Medulla oblongata (tissue), 1 donor: ENCODE data around the gene DCLK2.
A peak's percentile ranks its signal among the peaks of the same experiment; 100 is the strongest.
"Not testable (repeated sequence)": the region's sequence is repeated elsewhere in the genome, so short reads cannot be mapped to it uniquely, and the experiment has no call there.

Source experiments
- DNase-seq: peaks from one replicate; pipeline ENCODE4 v3.0.0-alpha.2; 2015; ENCODE audit errors: extremely low spot score

Gene DCLK2

GRCh38 chr4:150152766-150153165 is 74.5 kb downstream of the DCLK2 start:
- no peak for DNase-seq

GRCh38 chr4:150155391-150155790 is 77.1 kb downstream of the DCLK2 start:
- no peak for DNase-seq

GRCh38 chr4:150156543-150156942 is 78.3 kb downstream of the DCLK2 start:
- no peak for DNase-seq

GRCh38 chr4:150158041-150158440 is 79.8 kb downstream of the DCLK2 start:
- no peak for DNase-seq

GRCh38 chr4:150160473-150160872 is 82.2 kb downstream of the DCLK2 start:
- no peak for DNase-seq

- no peak for DNase-seq
Observed at GRCh38 chr4:150161109-150161508, 82.9 kb downstream of the DCLK2 start.

- not testable (repeated sequence) for DNase-seq
Observed at GRCh38 chr4:150162020-150162419, 83.8 kb downstream of the DCLK2 start.

- DNase-seq: no peak
Observed at GRCh38 chr4:150164055-150164454, 85.8 kb downstream of the DCLK2 start.

GRCh38 chr4:150164956-150165629 is 86.8 kb downstream of the DCLK2 start:
- no peak for DNase-seq

- DNase-seq: no peak
Observed at GRCh38 chr4:150167054-150167453, 88.8 kb downstream of the DCLK2 start.

GRCh38 chr4:150173432-150173861 is 95.2 kb downstream of the DCLK2 start:
- peak; percentile 76 for DNase-seq

GRCh38 chr4:150173982-150174398 is 95.7 kb downstream of the DCLK2 start:
- DNase-seq: peak; percentile 33

- DNase-seq: no peak
Observed at GRCh38 chr4:150176547-150176946, 98.3 kb downstream of the DCLK2 start.

- no peak for DNase-seq
Observed at GRCh38 chr4:150178161-150178560, 99.9 kb downstream of the DCLK2 start.

- peak; percentile 50 for DNase-seq
Observed at GRCh38 chr4:150181536-150181935, 103.3 kb downstream of the DCLK2 start.

- no peak for DNase-seq
Observed at GRCh38 chr4:150182794-150183193, 104.5 kb downstream of the DCLK2 start.

- DNase-seq: not testable (repeated sequence)
Observed at GRCh38 chr4:150185033-150185432, 106.8 kb downstream of the DCLK2 start.

GRCh38 chr4:150192986-150193385 is 114.7 kb downstream of the DCLK2 start:
- no peak for DNase-seq

GRCh38 chr4:150197256-150197655 is 119.0 kb downstream of the DCLK2 start:
- DNase-seq: not testable (repeated sequence)

GRCh38 chr4:150199056-150199455 is 120.8 kb downstream of the DCLK2 start:
- no peak for DNase-seq

- no peak for DNase-seq
Observed at GRCh38 chr4:150205016-150205415, 126.8 kb downstream of the DCLK2 start.

- no peak for DNase-seq
Observed at GRCh38 chr4:150206265-150206664, 128.0 kb downstream of the DCLK2 start.

- no peak for DNase-seq
Observed at GRCh38 chr4:150206954-150207353, 128.7 kb downstream of the DCLK2 start.

- DNase-seq: no peak
Observed at GRCh38 chr4:150207871-150208270, 129.6 kb downstream of the DCLK2 start.
